HEK293 (cell line): ENCODE data around the gene SNHG17.

Experiments
- CTCF ChIA-PET: fragments of 350-600 bp; formaldehyde crosslinking; extraction: SDS; loops from one replicate; lab custom pipeline; 2021; ENCODE audit warnings: antibody characterized with exemption; lab: Yijun Ruan, JAX
- POLR2A ChIA-PET: fragments of 300-600 bp; formaldehyde crosslinking; extraction: SDS; loops from one replicate; lab custom pipeline; 2020; ENCODE audit warnings: antibody characterized with exemption, inconsistent platforms; lab: Yijun Ruan, JAX
- H3K27ac ChIP-seq: fragments of 200-500 bp; sonication (Bioruptor generic); 2 replicates; pipeline ENCODE4 v1.5.1; 2014; ENCODE audit warnings: low read depth, low read length, control low read depth, inconsistent platforms; ENCODE audit errors: extremely low read depth
- H3K36me3 ChIP-seq, 2 experiments: fragments of 200-500 bp in 1 of 2; sonication (Bioruptor generic) in 1 of 2; 1 replicate in 1 of 2; 2 replicates in 1 of 2; pipeline ENCODE4 v1.5.1; 2014 to 2017; ENCODE audit warnings: inconsistent platforms in 2 of 2, low read length in 2 of 2; ENCODE audit not compliant: control insufficient read depth in 2 of 2, insufficient read depth in 1 of 2
- H3K4me1 ChIP-seq: fragments of 200-500 bp; sonication (Bioruptor generic); 2 replicates; pipeline ENCODE4 v1.5.1; 2014; ENCODE audit warnings: mild to moderate bottlenecking, low read length, inconsistent platforms; ENCODE audit not compliant: control insufficient read depth, insufficient read depth
- H3K4me3 ChIP-seq: 2 replicates; pipeline ENCODE4 v1.5.1; 2011; ENCODE audit warnings: low read depth, mild to moderate bottlenecking, control low read depth, low read length, moderate library complexity
- H3K9me3 ChIP-seq: fragments of 200-500 bp; sonication (Bioruptor generic); 2 replicates; pipeline ENCODE4 v1.5.1; 2014; ENCODE audit warnings: low read depth, low read length, inconsistent platforms; ENCODE audit not compliant: control insufficient read depth, insufficient read depth
- PRDM2 ChIP-seq: fragments of 450-650 bp; formaldehyde crosslinking; IDR thresholded peaks from 2 replicates; pipeline ENCODE4 v1.5.1; 2016; ENCODE audit warnings: missing biosample characterization, missing genetic modification characterization, borderline replicate concordance
- SETDB1 ChIP-seq: IDR thresholded peaks from one replicate; pipeline ENCODE4 v1.6.1; 2017; ENCODE audit warnings: mild to moderate bottlenecking, low read length, moderate library complexity, mixed read lengths; ENCODE audit not compliant: insufficient read length
- ZNF169 ChIP-seq: fragments of 450-650 bp; formaldehyde crosslinking; IDR thresholded peaks from 2 replicates; pipeline ENCODE4 v1.5.1; 2016; ENCODE audit warnings: missing biosample characterization, missing genetic modification characterization
- ZNF202 ChIP-seq: fragments of 450-650 bp; formaldehyde crosslinking; IDR thresholded peaks from 2 replicates; pipeline ENCODE4 v1.5.1; 2016; ENCODE audit warnings: missing biosample characterization, missing genetic modification characterization, borderline replicate concordance
- ZNF223 ChIP-seq: fragments of 450-650 bp; formaldehyde crosslinking; IDR thresholded peaks from 2 replicates; pipeline ENCODE4 v1.5.1; 2016; ENCODE audit warnings: missing biosample characterization, missing genetic modification characterization
- ZNF239 ChIP-seq: fragments of 450-650 bp; formaldehyde crosslinking; IDR thresholded peaks from 2 replicates; pipeline ENCODE4 v1.5.1; 2016; ENCODE audit warnings: missing biosample characterization, missing genetic modification characterization
- ZNF292 ChIP-seq: fragments of 450-650 bp; formaldehyde crosslinking; IDR thresholded peaks from 2 replicates; pipeline ENCODE4 v1.5.1; 2016; ENCODE audit warnings: low read depth, missing biosample characterization, missing genetic modification characterization, borderline replicate concordance
- ZNF624 ChIP-seq: fragments of 450-650 bp; formaldehyde crosslinking; IDR thresholded peaks from 2 replicates; pipeline ENCODE4 v1.5.1; 2017; ENCODE audit warnings: missing biosample characterization, missing genetic modification characterization
- ZNF626 ChIP-seq: fragments of 450-650 bp; sonication (Bioruptor Pico); formaldehyde crosslinking; IDR thresholded peaks from 2 replicates; pipeline ENCODE4 v1.5.1; 2018; ENCODE audit warnings: missing biosample characterization, missing genetic modification characterization, inconsistent platforms
- ZNF692 ChIP-seq: fragments of 450-650 bp; formaldehyde crosslinking; IDR thresholded peaks from 2 replicates; pipeline ENCODE4 v1.5.1; 2016; ENCODE audit warnings: missing biosample characterization, missing genetic modification characterization

SNHG17 gene

GRCh38 chr20:38449046-38449445 is 13.9 kb upstream of the SNHG17 start (continued):
- TF ChIP-seq PRDM2, result no peak
- no peak for TF ChIP-seq SETDB1

- no peaks in the 10 kb centered on the region for H3K9me3 ChIP-seq
- ChIA-PET POLR2A (interaction anchor here (3.0 to 3.1 kb wide), 2 partner anchors 14 to 25 kb away, joined by 44 to 96 read pairs; partner anchors contain the start of genes RALGAPB and SNHG17), CTCF (interaction anchor here (0.5 to 4.0 kb wide), 8 partner anchors 10 to 357 kb away, joined by 3 to 64 read pairs (median 6); partner anchors contain the start of genes LBP, RALGAPB and SNHG17)
- no peak overlapping the region for H3K27ac ChIP-seq
- no peak overlapping the region for H3K4me3 ChIP-seq
- TF ChIP-seq ZNF692, result no peak
- TF ChIP-seq ZNF624 (tag by site-specific recombination), result no peak
- TF ChIP-seq ZNF169 (tag by site-specific recombination), result no peak
- no peak for TF ChIP-seq ZNF626 (tag by site-specific recombination)
- no peak for TF ChIP-seq ZNF292
- no peak for TF ChIP-seq ZNF239 (tag by site-specific recombination)
- TF ChIP-seq, all 188 proteins: peak for 0
- peaks cover 0 to 36% of the 10 kb centered on the region in 2 experiments; a peak in 1 of 3 replicates for H3K36me3 ChIP-seq
- peaks cover 3% of the 10 kb centered on the region for H3K4me1 ChIP-seq
Measured at GRCh38 chr20:38447931-38448675, 13.0 kb upstream of the SNHG17 start.

GRCh38 chr20:38447251-38447661 is 12.1 kb upstream of the SNHG17 start:
- POLR2A ChIA-PET, result interaction anchor here (0.5 to 3.1 kb wide), 5 partner anchors 13 to 42 kb away, joined by 4 to 96 read pairs (median 9); partner anchors contain the start of genes RALGAPB and SNHG17
- TF ChIP-seq ZNF202 (tag by site-specific recombination) (no peak), ZNF223 (tag by site-specific recombination) (peak; percentile 57; the same call in 1 of the 2 replicates)
- Histone ChIP-seq H3K27ac (no peak overlapping the region), H3K36me3 (peaks cover 0 to 36% of the 10 kb centered on the region in 2 experiments; a peak in 1 of 3 replicates), H3K4me3 (peak overlapping the region; percentile 89), H3K4me1 (peaks cover 3% of the 10 kb centered on the region), H3K9me3 (no peaks in the 10 kb centered on the region)
- CTCF ChIA-PET, result interaction anchor here (0.6 to 4.0 kb wide), 9 partner anchors 9 to 225 kb away, joined by 3 to 64 read pairs (median 6); partner anchors contain the start of genes RALGAPB and SNHG17
